Large intestine (tissue), 3 donors: ENCODE data around the gene VAPA. TPM values are rescaled to one million over a fixed set of nuclear protein-coding genes. Genes with fewer than 3 reads are reported as not detected.
A peak's percentile ranks its signal among the peaks of the same experiment; 100 is the strongest.
"Not testable (repeated sequence)": the region's sequence is repeated elsewhere in the genome, so short reads cannot be mapped to it uniquely, and the experiment has no call there.

Experiments used
- DNase-seq, 2 donors: peaks; one replicate each; pipeline versions ENCODE4 v3.0.0 to v3.0.0-alpha.2; 2013
- H3K27ac ChIP-seq: one replicate; pipeline ENCODE4 v1.5.1; 2013; ENCODE audit warnings: low read length
- H3K27me3 ChIP-seq: 2 replicates; pipeline ENCODE4 v1.6.1; 2013; ENCODE audit warnings: low read length; ENCODE audit not compliant: control insufficient read depth, insufficient read depth
- H3K36me3 ChIP-seq: 2 replicates; pipeline ENCODE4 v1.6.1; 2013; ENCODE audit warnings: low read length; ENCODE audit not compliant: control insufficient read depth, insufficient read depth
- H3K4me1 ChIP-seq: one replicate; pipeline ENCODE4 v1.6.1; 2013; ENCODE audit warnings: low read length; ENCODE audit not compliant: control insufficient read depth, insufficient read depth
- H3K4me3 ChIP-seq: one replicate; pipeline ENCODE4 v1.5.1; 2013; ENCODE audit warnings: low read length
- H3K9me3 ChIP-seq: one replicate; pipeline ENCODE4 v1.6.1; 2013; ENCODE audit warnings: mild to moderate bottlenecking, low read depth, low read length, moderate library complexity; ENCODE audit not compliant: control insufficient read depth
- WGBS: methylation state at CpG from one replicate; pipeline ENCODE4 v1.1.5; 2013; ENCODE audit warnings: low lambda C conversion rate; ENCODE audit not compliant: insufficient coverage; 5-methylcytosine and 5-hydroxymethylcytosine counted together
- polyA plus RNA-seq: library from polyadenylated mRNA; unstranded; fragments of 120-200 nt; gene quantifications from one replicate; pipeline ENCODE4 v1.2.1, GENCODE V29; 2013

The VAPA gene
- polyA plus RNA-seq, 1 donor: 268 TPM

DNA sequence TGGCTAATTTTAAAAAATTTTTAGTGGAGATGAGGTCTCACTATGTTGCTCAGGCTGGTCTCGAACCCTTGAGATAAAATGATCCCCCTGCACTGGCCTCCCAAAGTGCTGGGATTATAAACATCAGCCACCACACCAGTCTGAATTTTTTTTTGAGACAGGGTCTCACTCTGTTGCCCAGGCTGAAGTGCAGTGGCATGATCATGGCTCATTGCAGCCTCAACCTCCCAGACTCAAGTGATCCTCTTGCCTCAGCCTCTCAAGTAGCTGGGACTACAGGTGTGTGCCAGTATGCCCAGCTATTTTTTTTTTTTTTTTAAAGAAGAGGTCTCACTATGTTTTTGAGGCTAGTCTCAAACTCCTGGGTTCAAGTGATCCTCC, 14.3 kb upstream of the VAPA start:
- H3K36me3 ChIP-seq, H3K27me3 ChIP-seq, H3K4me3 ChIP-seq, DNase-seq, H3K9me3 ChIP-seq, H3K4me1 ChIP-seq: not testable (repeated sequence)
- peak overlapping the region; percentile 62 for H3K27ac ChIP-seq
- WGBS: no CpG with 5 or more reads among the region's 1 CpG

- peaks cover 3% of the 10 kb centered on the region for H3K4me1 ChIP-seq
- no peak overlapping the region for H3K4me3 ChIP-seq
- WGBS: 71% methylated on average over 3 of the region's 7 CpGs
- no peaks in the 10 kb centered on the region for H3K9me3 ChIP-seq
- H3K27ac ChIP-seq: no peak overlapping the region
- no peaks in the 10 kb centered on the region for H3K27me3 ChIP-seq
- H3K36me3 ChIP-seq: no peaks in the 10 kb centered on the region
- no peak for DNase-seq
These were observed 13.1 kb upstream of the VAPA start for GRCh38 chr18:9900699-9901098.

DNA sequence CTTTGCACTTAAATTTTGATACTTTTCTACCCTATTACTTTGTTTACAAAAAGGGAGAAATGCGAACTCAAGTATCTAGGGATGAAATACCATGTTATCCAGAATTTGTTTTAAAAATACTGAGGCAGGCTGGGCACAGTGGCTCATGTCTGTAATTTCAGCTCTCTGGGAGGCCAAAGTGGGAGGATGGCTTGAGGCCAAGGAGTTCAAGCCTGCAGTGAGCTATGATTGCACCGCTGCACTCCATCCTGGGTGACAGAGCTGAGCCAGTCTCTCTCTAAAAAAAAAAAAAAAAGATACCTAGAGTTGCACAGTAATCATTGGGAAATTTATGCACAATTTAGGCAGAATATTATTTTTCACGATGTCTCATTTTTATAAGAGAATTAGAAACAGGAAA, 12.4 kb upstream of the VAPA start:
- no peak for DNase-seq
- 100% methylated on average over 1 of the region's 3 CpGs for WGBS
- no peaks in the 10 kb centered on the region for H3K9me3 ChIP-seq
- no peak overlapping the region for H3K27ac ChIP-seq
- H3K4me3 ChIP-seq: no peak overlapping the region
- H3K4me1 ChIP-seq: peaks cover 3% of the 10 kb centered on the region
- no peaks in the 10 kb centered on the region for H3K27me3 ChIP-seq
- no peaks in the 10 kb centered on the region for H3K36me3 ChIP-seq

DNA sequence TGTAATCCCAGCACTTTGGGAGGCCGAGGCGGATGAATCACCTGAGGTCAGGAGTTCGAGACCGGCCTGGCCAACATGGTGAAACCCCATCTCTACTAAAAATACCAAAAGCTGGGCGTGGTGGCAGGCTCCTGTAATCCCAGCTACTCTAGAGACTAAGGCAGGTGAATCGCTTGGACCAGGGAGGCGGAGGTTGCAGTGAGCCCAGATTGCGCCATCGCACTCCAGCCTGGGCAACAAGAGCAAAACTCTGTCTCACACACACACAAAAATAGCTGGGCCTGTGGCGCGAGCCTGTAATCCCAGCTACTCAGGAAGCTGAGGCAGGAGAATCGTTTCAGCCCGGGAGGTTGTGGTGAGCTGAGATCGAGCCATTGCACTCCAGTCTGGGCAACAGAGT, 11.6 kb upstream of the VAPA start:
- not testable (repeated sequence) for H3K4me1 ChIP-seq, H3K4me3 ChIP-seq
- WGBS: no CpG with 5 or more reads among the region's 14 CpGs

DNA sequence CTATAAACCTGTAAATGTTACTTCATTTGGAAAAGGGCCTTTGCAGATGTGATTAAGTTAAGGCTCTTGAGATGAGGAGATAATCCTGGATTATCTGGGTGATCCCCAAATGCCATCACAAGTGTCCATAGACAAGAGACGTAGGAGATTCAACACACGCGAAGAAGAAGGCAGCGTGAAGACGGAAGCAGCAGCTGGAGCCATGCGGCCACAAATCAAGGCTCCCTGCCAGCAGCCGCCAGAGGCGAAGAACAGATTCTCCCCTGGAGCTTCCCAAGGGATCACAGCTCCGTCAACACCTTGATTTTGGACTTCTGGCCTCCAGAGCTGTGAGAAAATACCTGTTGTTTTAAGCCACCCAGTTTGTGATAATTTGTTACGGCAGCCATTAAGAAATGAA, 11.0 kb upstream of the VAPA start:
- H3K4me1 ChIP-seq: peaks cover 3% of the 10 kb centered on the region
- H3K27ac ChIP-seq: no peak overlapping the region
- no peaks in the 10 kb centered on the region for H3K36me3 ChIP-seq
- no peaks in the 10 kb centered on the region for H3K9me3 ChIP-seq
- H3K4me3 ChIP-seq: no peak overlapping the region
- 100% methylated on average over 1 of the region's 10 CpGs for WGBS
- DNase-seq: no peak
- H3K27me3 ChIP-seq: no peaks in the 10 kb centered on the region

More for the DNA sequence above, 11.6 kb upstream of the VAPA start:
- not testable (repeated sequence) for H3K27me3 ChIP-seq, H3K27ac ChIP-seq, H3K36me3 ChIP-seq, DNase-seq, H3K9me3 ChIP-seq

GRCh38 chr18:9905401-9905922, 8.4 kb upstream of the VAPA start:
- Histone ChIP-seq H3K4me3 (no peak overlapping the region), H3K27me3 (no peaks in the 10 kb centered on the region), H3K36me3 (no peaks in the 10 kb centered on the region), H3K4me1 (no peaks in the 10 kb centered on the region), H3K27ac (no peak overlapping the region), H3K9me3 (no peaks in the 10 kb centered on the region)
- no peak for DNase-seq
- WGBS: no CpG with 5 or more reads among the region's 5 CpGs

DNA sequence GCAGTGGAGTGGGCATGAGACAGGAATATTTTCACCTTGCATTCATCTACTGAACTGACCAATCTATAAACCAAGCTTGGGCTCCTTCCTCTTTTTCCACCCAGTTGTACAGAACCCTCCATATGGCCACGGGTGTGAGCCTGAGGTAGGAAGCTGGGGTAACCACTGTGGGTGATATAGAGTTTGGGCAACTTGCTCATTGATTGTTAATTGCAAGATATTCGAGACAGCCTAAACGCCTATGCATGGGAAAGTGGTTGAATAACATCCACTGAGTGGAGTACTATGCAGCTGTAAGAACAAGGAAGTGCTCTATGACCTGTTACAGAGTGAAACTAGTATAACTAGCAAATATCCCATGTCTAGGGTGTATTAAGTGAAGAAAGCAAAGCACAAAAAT, 7.3 kb upstream of the VAPA start:
- no peaks in the 10 kb centered on the region for H3K36me3 ChIP-seq
- H3K4me1 ChIP-seq: no peaks in the 10 kb centered on the region
- WGBS: no CpG with 5 or more reads among the region's 3 CpGs
- no peak overlapping the region for H3K27ac ChIP-seq
- DNase-seq: no peak
- no peaks in the 10 kb centered on the region for H3K27me3 ChIP-seq
- H3K9me3 ChIP-seq: no peaks in the 10 kb centered on the region
- no peak overlapping the region for H3K4me3 ChIP-seq

DNA sequence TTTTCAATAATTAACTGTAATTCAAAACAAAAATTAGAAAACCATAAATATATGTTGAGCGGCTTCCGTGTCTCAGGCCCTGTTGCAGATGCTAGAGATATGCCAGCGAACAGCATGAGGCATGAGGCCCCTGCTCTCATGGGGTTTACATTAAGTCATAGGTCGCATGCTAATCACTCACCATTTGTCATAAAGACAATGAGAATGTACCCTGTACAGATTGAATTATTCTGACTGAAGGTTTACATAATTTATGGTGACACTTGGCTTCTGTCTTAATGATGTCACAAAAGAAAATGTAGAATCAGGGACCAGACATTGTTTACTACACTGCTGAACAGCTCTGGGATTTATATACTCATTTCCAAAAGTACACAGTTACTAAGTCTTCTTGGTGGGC, 5.9 kb upstream of the VAPA start:
- Histone ChIP-seq H3K27me3 (no peaks in the 10 kb centered on the region), H3K27ac (no peak overlapping the region)

GRCh38 chr18:9910071-9910470, 3.7 kb upstream of the VAPA start:
- H3K9me3 ChIP-seq: no peaks in the 10 kb centered on the region
- H3K4me3 ChIP-seq: no peak overlapping the region
- no peaks in the 10 kb centered on the region for H3K36me3 ChIP-seq
- no peaks in the 10 kb centered on the region for H3K27me3 ChIP-seq
- no peak overlapping the region for H3K27ac ChIP-seq
- DNase-seq: no peak
- no peaks in the 10 kb centered on the region for H3K4me1 ChIP-seq

More for the DNA sequence above, 5.9 kb upstream of the VAPA start:
- WGBS: no CpG with 5 or more reads among the region's 4 CpGs
- no peaks in the 10 kb centered on the region for H3K9me3 ChIP-seq
- no peaks in the 10 kb centered on the region for H3K4me1 ChIP-seq
- no peak for DNase-seq
- H3K4me3 ChIP-seq: no peak overlapping the region
- H3K36me3 ChIP-seq: no peaks in the 10 kb centered on the region

- Histone ChIP-seq H3K9me3 (no peaks in the 10 kb centered on the region), H3K36me3 (no peaks in the 10 kb centered on the region), H3K4me1 (no peaks in the 10 kb centered on the region), H3K27ac (no peak overlapping the region), H3K27me3 (no peaks in the 10 kb centered on the region), H3K4me3 (no peak overlapping the region)
- WGBS: no CpG with 5 or more reads among the region's 2 CpGs
- no peak for DNase-seq
These were observed 3.2 kb upstream of the VAPA start for GRCh38 chr18:9910661-9911060.

DNA sequence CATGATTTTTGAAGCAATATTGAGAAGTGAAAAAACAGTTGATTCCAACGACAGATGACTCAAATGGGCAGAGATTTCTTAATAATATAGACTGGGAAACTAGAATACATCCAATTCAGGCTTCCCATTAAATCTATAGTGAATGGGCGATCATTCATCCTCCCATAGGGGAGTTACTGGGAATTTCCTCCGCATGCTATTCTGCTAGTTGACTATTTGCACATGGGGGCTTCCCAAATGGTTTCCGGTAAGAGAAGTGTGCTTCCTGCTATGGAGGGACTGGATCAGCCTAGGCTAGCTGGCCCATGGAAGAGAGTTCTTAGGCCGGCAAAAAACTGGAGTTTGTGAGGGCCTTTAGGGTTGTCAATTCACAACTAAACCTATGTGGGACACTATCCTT, 2.6 kb upstream of the VAPA start:
- H3K9me3 ChIP-seq: no peaks in the 10 kb centered on the region
- no CpG with 5 or more reads among the region's 5 CpGs for WGBS
- H3K27me3 ChIP-seq: no peaks in the 10 kb centered on the region
- no peak for DNase-seq
- H3K27ac ChIP-seq: no peak overlapping the region
- H3K4me1 ChIP-seq: no peaks in the 10 kb centered on the region
- no peaks in the 10 kb centered on the region for H3K36me3 ChIP-seq
- no peak overlapping the region for H3K4me3 ChIP-seq
